ENCODE data around the gene NR1D1.

Gene NR1D1

GRCh38 chr17:40097087-40097486, 3.3 kb downstream of the NR1D1 start:
- no peak for TF ChIP-seq CTCF (IDR thresholded peaks at IDR 0.05; ENCODE audit: borderline replicate concordance, control extremely low read depth, extremely low read depth, insufficient read depth, missing control alignments)
- in situ Hi-C loops (cut with MboI; ENCODE audit: low sequenced_read_pairs, unreplicated experiment): no loop called here
- no peak for DNase-seq (ENCODE audit: low spot score)

GRCh38 chr17:40095944-40096791, 4.2 kb downstream of the NR1D1 start:
- DNase-seq (ENCODE audit: low spot score): peak; percentile 95
- no peak for TF ChIP-seq CTCF (IDR thresholded peaks at IDR 0.05; ENCODE audit: borderline replicate concordance, control extremely low read depth, extremely low read depth, insufficient read depth, missing control alignments)
- in situ Hi-C loops (cut with MboI; ENCODE audit: low sequenced_read_pairs, unreplicated experiment): no loop called here

GRCh38 chr17:40095351-40095943, 4.9 kb downstream of the NR1D1 start:
- TF ChIP-seq CTCF (IDR thresholded peaks at IDR 0.05; ENCODE audit: borderline replicate concordance, control extremely low read depth, extremely low read depth, insufficient read depth, missing control alignments): no peak
- in situ Hi-C loops (cut with MboI; ENCODE audit: low sequenced_read_pairs, unreplicated experiment): no loop called here
- DNase-seq (ENCODE audit: low spot score): no peak

- no peak for DNase-seq (ENCODE audit: low spot score)
- no peak for TF ChIP-seq CTCF (IDR thresholded peaks at IDR 0.05; ENCODE audit: borderline replicate concordance, control extremely low read depth, extremely low read depth, insufficient read depth, missing control alignments)
- in situ Hi-C loops (cut with MboI; ENCODE audit: low sequenced_read_pairs, unreplicated experiment): no loop called here
Measured at GRCh38 chr17:40094874-40095273, 5.5 kb downstream of the NR1D1 start.

GRCh38 chr17:40093580-40094201, 6.7 kb downstream of the NR1D1 start:
- DNase-seq (ENCODE audit: low spot score): no peak
- TF ChIP-seq CTCF (IDR thresholded peaks at IDR 0.05; ENCODE audit: borderline replicate concordance, control extremely low read depth, extremely low read depth, insufficient read depth, missing control alignments): no peak
- in situ Hi-C loops (cut with MboI; ENCODE audit: low sequenced_read_pairs, unreplicated experiment): no loop called here

- no peak for TF ChIP-seq CTCF (IDR thresholded peaks at IDR 0.05; ENCODE audit: borderline replicate concordance, control extremely low read depth, extremely low read depth, insufficient read depth, missing control alignments)
- in situ Hi-C loops (cut with MboI; ENCODE audit: low sequenced_read_pairs, unreplicated experiment): no loop called here
- DNase-seq (ENCODE audit: low spot score): no peak
Measured at GRCh38 chr17:40093005-40093579, 7.3 kb downstream of the NR1D1 start.

All from GM13976 (cell line).